Thyroid gland (tissue), 4 donors: ENCODE data around the gene ITPR2. TPM values are rescaled to one million over a fixed set of nuclear protein-coding genes. Genes with fewer than 3 reads are reported as not detected.

Experiments
- DNase-seq, 2 donors: peaks; one replicate each; pipeline ENCODE4 v3.0.0-alpha.2; 2019
- H3K27ac ChIP-seq, 3 donors: fragments of 200-600 bp; sonication (generic); 1 replicate in 2 of 3; 2 replicates in 1 of 3; pipeline ENCODE4 v1.5.1; 2016 to 2019; ENCODE audit warnings: mild to moderate bottlenecking in 1 of 3, moderate library complexity in 1 of 3
- H3K27me3 ChIP-seq: fragments of 200-600 bp; sonication (generic); one replicate; pipeline ENCODE4 v1.5.1; 2019
- H3K36me3 ChIP-seq, 2 donors: fragments of 200-600 bp; sonication (generic); one replicate each; pipeline ENCODE4 v1.5.1; 2016 to 2019
- H3K4me1 ChIP-seq, 2 donors: fragments of 200-600 bp; sonication (generic); one replicate each; pipeline ENCODE4 v1.5.1; 2017 to 2019
- H3K4me3 ChIP-seq, 3 donors: fragments of 200-600 bp; sonication (generic); replicated peaks in 1 of 3; 1 replicate in 2 of 3; 2 replicates in 1 of 3; pipeline ENCODE4 v1.5.1; 2016; ENCODE audit warnings: mild to moderate bottlenecking in 1 of 3
- H3K9me3 ChIP-seq: fragments of 200-600 bp; sonication (generic); one replicate; pipeline ENCODE4 v1.5.1; 2017
- POLR2A ChIP-seq, 2 donors: fragments of 450-650 bp; IDR thresholded peaks; one replicate each; pipeline ENCODE4 v1.6.1; 2017; ENCODE audit warnings: antibody characterized with exemption in 2 of 2, mild to moderate bottlenecking in 2 of 2, moderate library complexity in 1 of 2
- WGBS, 2 donors: methylation state at CpG; one replicate each; pipeline ENCODE4 v1.1.5; 2017; 5-methylcytosine and 5-hydroxymethylcytosine counted together
- intact Hi-C: fragments of 100-400 bp; cut with DNase I; formaldehyde crosslinking; loops from one replicate; pipeline ENCODE4 v1.15.1; 2023
- total RNA-seq, 4 donors: library from RNA; depleted of rRNA; stranded (reverse); fragments of >200 nt; gene quantifications; one replicate each; pipeline ENCODE4 v1.2.3, GENCODE V29; 2016
- TF ChIP-seq, protein P1 (sequence below), 6 experiments: fragments of 200-600 bp in 3 of 6; fragments of 450-650 bp in 3 of 6; sonication (generic) in 3 of 6; IDR thresholded peaks; one replicate each; pipeline ENCODE4 v1.5.1; 2016 to 2019; ENCODE audit warnings: antibody characterized with exemption in 6 of 6, mild to moderate bottlenecking in 2 of 6, inconsistent platforms in 1 of 6, moderate library complexity in 1 of 6

ITPR2 gene
- total RNA-seq, 4 donors from 2014 or later: 24.4 to 39.7 (median 33.7) TPM

GRCh38 chr12:26724309-26724702 lies 108.7 kb downstream of the ITPR2 start:
- no peak for DNase-seq
- H3K9me3 ChIP-seq: no peaks in the 10 kb centered on the region
- intact Hi-C loops: no loop called here
- H3K36me3 ChIP-seq: no peaks in the 10 kb centered on the region
- WGBS, 2 donors: 76 to 83% methylated on average over 4 of the region's 4 CpGs
- no peak overlapping the region for H3K4me3 ChIP-seq
- peaks cover 17 to 23% of the 10 kb centered on the region in 2 donors for H3K4me1 ChIP-seq
- H3K27ac ChIP-seq: peak overlapping the region in 1 of 3 donors; percentile 15
- TF ChIP-seq, protein P1, sequence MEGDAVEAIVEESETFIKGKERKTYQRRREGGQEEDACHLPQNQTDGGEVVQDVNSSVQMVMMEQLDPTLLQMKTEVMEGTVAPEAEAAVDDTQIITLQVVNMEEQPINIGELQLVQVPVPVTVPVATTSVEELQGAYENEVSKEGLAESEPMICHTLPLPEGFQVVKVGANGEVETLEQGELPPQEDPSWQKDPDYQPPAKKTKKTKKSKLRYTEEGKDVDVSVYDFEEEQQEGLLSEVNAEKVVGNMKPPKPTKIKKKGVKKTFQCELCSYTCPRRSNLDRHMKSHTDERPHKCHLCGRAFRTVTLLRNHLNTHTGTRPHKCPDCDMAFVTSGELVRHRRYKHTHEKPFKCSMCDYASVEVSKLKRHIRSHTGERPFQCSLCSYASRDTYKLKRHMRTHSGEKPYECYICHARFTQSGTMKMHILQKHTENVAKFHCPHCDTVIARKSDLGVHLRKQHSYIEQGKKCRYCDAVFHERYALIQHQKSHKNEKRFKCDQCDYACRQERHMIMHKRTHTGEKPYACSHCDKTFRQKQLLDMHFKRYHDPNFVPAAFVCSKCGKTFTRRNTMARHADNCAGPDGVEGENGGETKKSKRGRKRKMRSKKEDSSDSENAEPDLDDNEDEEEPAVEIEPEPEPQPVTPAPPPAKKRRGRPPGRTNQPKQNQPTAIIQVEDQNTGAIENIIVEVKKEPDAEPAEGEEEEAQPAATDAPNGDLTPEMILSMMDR (IDR thresholded peaks at IDR 0.05): no peak
- no peak for TF ChIP-seq POLR2A (IDR thresholded peaks at IDR 0.05)
- H3K27me3 ChIP-seq: no peaks in the 10 kb centered on the region

DNA sequence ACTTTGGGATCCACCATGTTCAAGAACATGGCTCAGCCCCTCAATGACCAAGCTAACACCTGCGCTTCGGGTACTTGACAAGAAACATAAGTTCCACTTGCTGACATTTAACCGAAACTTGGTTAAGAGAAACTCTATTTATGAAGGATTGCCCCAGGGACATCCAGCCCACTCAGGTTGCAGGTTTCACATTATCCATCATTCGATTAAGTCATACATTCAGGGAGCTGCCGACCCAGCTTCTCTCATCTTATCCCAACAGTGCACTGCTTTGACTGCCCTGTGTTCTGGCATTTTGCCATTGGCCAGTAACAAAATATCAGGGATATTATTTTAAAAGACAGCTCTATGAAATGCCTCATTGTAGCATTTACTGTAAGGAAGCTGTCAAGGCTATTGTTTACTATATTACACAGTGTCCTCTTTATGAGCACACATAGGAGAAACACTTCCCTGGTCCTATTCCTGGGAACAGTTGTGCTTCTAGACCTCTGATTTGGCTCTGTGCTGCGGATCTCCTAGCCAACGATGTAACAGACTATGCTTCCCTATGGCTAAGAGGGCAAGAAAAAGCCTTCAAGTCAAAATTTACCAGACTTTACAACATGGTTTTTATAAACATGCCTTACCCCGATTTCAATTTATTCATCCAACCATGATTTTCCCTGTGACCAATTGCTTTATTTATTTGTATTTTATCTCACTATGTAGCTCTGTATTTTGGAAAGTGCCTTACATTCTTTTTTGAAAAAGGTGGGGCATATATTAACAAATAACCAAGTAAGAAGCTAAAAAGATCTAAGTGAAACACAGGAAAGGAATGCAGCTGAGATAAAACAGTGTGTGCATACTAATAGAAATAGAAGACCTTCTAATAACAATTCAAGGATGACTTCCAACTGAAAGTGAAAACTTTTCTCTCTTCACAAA lies 109.3 kb downstream of the ITPR2 start:
- H3K27me3 ChIP-seq: no peaks in the 10 kb centered on the region
- WGBS, 2 donors: 74 to 76% methylated on average over 8 of the region's 8 CpGs
- H3K4me3 ChIP-seq: no peak overlapping the region
- no peak for DNase-seq
- peak overlapping the region in 1 of 3 donors; percentile 15 for H3K27ac ChIP-seq
- TF ChIP-seq POLR2A (IDR thresholded peaks at IDR 0.05): no peak
- TF ChIP-seq, protein P1 (IDR thresholded peaks at IDR 0.05): no peak
- peaks cover 17 to 23% of the 10 kb centered on the region in 2 donors for H3K4me1 ChIP-seq
- H3K9me3 ChIP-seq: no peaks in the 10 kb centered on the region
- no peaks in the 10 kb centered on the region for H3K36me3 ChIP-seq
- intact Hi-C loops: no loop called here

- 66 to 70% methylated on average over 2 of the region's 2 CpGs for WGBS, 2 donors
- TF ChIP-seq, protein P1 (IDR thresholded peaks at IDR 0.05): no peak
- TF ChIP-seq POLR2A (IDR thresholded peaks at IDR 0.05): no peak
- Histone ChIP-seq H3K36me3 (no peaks in the 10 kb centered on the region), H3K27me3 (no peaks in the 10 kb centered on the region), H3K9me3 (no peaks in the 10 kb centered on the region), H3K4me3 (no peak overlapping the region), H3K4me1 (peaks cover 17 to 23% of the 10 kb centered on the region in 2 donors), H3K27ac (no peak overlapping the region)
- intact Hi-C loops: no loop called here
- DNase-seq: no peak
Observed at GRCh38 chr12:26721800-26722199, 111.2 kb downstream of the ITPR2 start.

- H3K27ac ChIP-seq: no peak overlapping the region
- intact Hi-C loops: no loop called here
- 92 to 100% methylated on average over 1 of the region's 1 CpG for WGBS, 2 donors
- no peaks in the 10 kb centered on the region for H3K36me3 ChIP-seq
- DNase-seq: no peak
- TF ChIP-seq, protein P1 (IDR thresholded peaks at IDR 0.05): peak in 3 of 6 experiments; percentile 11 to 25 (median 25)
- no peak for TF ChIP-seq POLR2A (IDR thresholded peaks at IDR 0.05)
- no peaks in the 10 kb centered on the region for H3K27me3 ChIP-seq
- no peaks in the 10 kb centered on the region for H3K9me3 ChIP-seq
- H3K4me3 ChIP-seq: no peak overlapping the region
- H3K4me1 ChIP-seq: peaks cover 17 to 23% of the 10 kb centered on the region in 2 donors
Observed at GRCh38 chr12:26719852-26720251, 113.1 kb downstream of the ITPR2 start.

GRCh38 chr12:26717757-26718156 lies 115.2 kb downstream of the ITPR2 start:
- Histone ChIP-seq H3K27ac (no peak overlapping the region), H3K4me3 (no peak overlapping the region), H3K27me3 (no peaks in the 10 kb centered on the region), H3K4me1 (peaks cover 7 to 10% of the 10 kb centered on the region in 2 donors), H3K36me3 (no peaks in the 10 kb centered on the region), H3K9me3 (no peaks in the 10 kb centered on the region)
- no peak for DNase-seq
- no peak for TF ChIP-seq POLR2A (IDR thresholded peaks at IDR 0.05)
- TF ChIP-seq, protein P1 (IDR thresholded peaks at IDR 0.05): no peak
- intact Hi-C loops: no loop called here
- WGBS, 2 donors: 95 to 96% methylated on average over 2 of the region's 2 CpGs
